Inferior parietal cortex (tissue), 1 donor: ENCODE measurements around the gene PLEKHM3.

Source experiments
- DNase-seq: peaks from one replicate; pipeline ENCODE4 v3.0.0-alpha.2; 2016; ENCODE audit errors: extremely low spot score

The PLEKHM3 gene

DNA sequence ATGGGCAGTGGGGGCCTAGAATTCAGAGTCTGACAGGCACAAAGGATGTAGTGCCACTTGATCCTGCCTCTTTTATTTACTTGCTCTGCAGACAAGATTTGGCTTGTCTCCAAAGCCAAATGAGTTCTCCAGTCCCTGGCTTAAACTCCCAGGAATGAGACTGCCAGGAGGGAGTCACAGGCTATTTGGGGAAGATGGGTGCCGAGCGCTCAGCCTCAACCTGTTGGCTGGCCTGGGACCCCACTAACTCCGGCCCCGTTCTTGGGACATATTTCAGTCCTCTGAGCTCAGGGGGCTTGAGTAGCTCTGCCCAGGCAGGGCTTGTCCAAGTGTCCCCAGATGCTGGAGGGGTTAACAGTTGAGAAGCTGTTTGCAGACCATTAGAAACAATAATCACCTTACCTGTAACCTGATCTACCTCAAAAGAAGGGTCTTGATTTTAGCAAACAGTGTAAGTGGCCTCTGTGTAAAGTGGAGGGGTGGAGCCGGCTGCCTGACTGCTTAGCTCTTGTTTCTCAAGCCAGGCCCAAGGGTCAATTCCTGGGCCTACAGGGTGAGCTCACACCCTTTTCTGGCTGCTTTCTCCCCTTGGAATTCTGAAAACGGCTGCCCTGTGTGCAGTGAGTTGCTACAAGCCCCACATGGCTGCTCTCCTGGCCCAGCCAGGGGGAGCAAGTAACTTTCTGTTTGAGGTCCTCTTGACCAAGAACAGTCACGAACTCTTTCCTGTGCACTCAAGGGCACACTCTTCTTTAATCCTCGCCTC is 228.6 kb downstream of the PLEKHM3 start:
- DNase-seq = no peak

DNA sequence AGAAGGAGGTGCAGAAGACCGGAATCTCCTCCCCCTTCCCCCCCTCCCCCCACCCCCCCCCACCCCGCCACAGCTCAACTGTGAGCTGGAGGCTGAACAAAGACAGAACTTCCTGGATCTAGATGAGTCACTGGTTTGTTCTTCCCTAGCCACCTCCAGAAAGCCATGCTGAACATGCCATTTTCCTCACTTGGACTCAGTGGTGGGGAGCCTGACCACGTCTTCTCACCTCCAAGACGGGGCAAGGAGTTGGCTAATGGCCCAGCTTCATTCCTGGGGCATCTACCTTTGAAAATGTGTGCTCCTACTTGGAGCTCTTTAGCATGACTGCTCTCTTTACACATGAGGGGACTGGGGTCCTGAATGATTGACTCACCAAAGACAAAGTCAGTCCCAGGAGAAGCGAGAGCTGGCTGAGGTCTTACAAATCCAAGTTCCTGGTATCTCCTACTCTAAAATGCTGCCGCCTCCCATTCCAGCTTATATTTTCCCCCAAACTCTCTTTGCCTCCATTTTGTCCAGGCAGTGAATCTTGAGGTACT is 233.0 kb downstream of the PLEKHM3 start:
- no peak for DNase-seq

GRCh38 chr2:207791579-207792243 is 233.6 kb downstream of the PLEKHM3 start:
- no peak for DNase-seq

GRCh38 chr2:207790898-207791297 is 234.4 kb downstream of the PLEKHM3 start:
- no peak for DNase-seq

DNA sequence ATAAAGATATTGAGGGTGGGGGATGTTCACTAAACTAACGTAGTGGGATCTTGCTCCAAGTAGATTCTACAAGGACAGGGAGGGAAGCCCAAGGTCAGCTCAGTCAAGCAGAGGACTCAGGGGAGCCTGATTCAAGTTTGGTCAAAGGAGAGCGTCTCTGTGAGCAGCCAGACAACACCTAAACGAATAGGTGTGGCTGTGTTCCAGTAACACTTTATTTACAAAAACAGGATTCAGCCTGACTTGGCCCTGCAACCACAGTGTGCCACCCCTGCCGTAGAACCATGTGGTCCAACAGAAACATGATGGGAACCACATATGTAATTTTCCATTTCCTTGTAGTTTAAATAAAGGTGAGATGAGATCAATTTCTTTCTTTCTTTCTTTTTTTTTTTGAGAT is 237.5 kb downstream of the PLEKHM3 start:
- no peak for DNase-seq

GRCh38 chr2:207787017-207787416 is 238.3 kb downstream of the PLEKHM3 start:
- DNase-seq = no peak

GRCh38 chr2:207784898-207785297 is 240.4 kb downstream of the PLEKHM3 start:
- no peak for DNase-seq

- no peak for DNase-seq
Measured at GRCh38 chr2:207783514-207783913, 241.8 kb downstream of the PLEKHM3 start.

DNA sequence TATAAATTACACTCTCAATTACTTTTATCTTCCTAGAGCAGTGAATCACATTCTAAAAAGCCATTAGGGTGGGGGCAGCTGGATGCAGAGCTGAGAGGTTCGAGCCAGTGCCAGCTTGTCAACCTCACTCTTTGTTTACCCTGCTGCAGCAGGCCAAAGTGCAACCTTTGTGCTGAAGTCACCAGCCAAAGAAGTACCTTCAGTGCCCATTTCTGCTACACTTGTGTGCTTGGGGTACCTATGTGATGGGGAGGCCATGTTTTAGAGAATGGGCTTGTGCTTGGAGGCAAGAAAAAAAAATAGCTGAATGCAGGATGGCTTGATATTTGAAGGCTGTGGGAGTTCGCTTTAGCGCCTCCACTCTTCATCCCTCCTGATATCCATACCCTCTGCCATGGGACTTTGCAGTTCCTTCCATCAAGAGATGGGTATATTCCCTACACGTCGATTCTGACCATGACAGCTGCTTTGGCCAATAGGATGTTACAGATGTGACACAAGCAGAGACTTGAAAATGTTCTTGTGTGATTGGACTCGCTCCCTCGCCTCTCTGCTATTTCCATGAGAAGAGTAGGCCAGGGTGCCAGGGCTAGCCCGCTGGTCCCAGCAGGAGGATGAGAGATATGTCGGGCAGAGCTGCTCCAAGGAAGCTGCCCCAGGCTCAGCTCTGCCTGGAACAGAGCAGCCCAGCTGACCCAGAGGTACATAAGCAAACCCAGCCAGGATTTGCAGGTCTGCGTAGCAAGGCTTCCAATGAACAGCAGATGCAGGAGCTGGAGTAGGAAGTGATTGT is 242.9 kb downstream of the PLEKHM3 start:
- no peak for DNase-seq

DNA sequence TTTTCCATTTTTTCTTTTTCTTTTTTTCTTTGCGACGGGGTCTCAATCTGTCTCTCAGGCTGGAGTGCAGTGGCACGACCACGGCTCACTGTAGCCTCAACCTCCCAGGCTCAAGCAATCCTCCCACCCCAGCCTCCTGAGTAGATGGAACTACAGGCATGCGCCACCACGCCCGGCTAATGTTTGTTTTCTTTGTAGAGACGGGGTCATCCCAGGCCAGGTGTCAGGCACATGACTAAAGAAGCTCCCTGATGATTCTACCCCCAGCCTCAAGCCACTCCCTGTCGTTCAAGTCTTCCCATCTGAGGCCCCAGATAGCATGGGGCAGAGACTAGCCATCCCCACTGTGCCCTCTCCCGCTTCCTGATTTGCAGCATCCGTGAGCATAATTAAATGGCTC is 245.8 kb downstream of the PLEKHM3 start:
- DNase-seq = no peak

- DNase-seq = no peak
Measured at GRCh38 chr2:207778298-207778882, 246.9 kb downstream of the PLEKHM3 start.

- DNase-seq = no peak
Measured at GRCh38 chr2:207777124-207777523, 248.2 kb downstream of the PLEKHM3 start.

DNA sequence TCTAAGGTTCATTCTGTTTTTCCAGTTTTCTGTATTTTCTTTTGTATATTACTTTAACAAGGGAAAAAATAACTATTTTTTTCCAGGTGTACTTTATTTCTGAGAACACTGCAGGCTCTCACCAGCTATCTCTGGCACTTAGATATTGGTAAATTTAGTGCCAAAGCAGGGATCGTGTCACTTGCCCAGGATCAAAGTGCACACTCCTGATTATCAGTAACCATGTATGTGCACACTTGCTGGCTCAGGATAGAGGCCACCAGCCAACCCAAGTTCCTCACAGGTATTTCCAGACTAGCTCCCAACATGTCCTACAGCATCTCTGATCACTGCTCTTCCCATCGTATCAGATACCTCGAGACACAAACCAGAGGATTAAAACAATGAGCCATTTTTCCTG is 249.9 kb downstream of the PLEKHM3 start:
- DNase-seq = no peak

DNA sequence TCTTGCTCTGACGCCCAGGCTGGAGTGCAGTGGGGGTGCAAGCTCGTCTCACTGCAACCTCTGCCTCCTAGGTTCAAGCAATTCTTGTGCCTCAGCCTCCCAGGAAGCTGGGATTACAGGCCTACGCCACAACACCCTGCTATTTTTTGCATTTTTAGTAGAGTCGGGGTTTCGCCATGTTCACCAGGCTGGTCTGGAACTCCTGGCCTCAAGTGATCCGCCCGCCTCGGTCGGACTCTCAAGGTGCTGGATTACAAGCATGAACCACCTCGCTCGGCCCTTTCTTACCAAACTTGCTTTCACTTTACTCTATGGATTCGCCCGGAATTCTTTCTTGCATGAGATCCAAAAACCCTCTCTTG is 252.5 kb downstream of the PLEKHM3 start:
- no peak for DNase-seq

DNA sequence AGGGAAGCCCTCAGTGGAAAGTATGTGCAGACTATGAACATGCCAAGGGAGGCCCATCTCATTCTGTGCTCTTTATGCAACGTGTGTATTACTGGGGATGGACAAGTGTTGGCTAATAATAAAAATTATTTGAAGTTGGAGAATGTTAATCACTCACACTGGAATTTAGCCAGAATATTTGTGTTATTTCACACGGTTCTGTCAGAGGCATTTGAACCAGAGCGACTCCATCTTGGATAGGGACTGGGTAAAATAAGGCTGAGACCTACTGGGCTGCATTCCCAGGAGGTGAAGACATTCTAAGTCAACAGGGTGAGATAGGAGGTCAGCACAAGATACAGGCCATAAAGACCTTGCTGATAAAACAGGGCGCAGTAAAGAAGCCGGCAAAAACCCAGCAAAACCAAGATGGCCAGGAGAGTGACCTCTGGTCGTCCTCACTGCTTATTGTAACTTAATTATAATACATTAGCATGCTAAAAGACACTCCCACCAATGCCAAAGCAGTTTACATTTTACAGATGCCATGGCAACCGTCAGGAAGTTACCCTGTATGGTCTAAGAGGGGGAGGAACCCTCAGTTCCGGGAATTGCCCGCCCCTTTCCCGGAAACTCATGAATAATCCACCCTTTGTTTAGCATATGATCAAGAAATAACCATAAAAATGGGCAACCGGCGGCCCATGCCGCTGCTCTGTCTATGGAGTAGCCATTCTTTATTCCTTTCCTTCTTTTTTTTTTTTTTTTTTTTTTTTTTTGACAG is 253.1 kb downstream of the PLEKHM3 start:
- DNase-seq = no peak

GRCh38 chr2:207771421-207771820 is 253.9 kb downstream of the PLEKHM3 start:
- no peak for DNase-seq
